ENCODE results near the gene ABHD10.

The ABHD10 gene

GRCh38 chr3:112010636-112011035 is 31.8 kb downstream of the ABHD10 start:
- TF ChIP-seq, protein P1, sequence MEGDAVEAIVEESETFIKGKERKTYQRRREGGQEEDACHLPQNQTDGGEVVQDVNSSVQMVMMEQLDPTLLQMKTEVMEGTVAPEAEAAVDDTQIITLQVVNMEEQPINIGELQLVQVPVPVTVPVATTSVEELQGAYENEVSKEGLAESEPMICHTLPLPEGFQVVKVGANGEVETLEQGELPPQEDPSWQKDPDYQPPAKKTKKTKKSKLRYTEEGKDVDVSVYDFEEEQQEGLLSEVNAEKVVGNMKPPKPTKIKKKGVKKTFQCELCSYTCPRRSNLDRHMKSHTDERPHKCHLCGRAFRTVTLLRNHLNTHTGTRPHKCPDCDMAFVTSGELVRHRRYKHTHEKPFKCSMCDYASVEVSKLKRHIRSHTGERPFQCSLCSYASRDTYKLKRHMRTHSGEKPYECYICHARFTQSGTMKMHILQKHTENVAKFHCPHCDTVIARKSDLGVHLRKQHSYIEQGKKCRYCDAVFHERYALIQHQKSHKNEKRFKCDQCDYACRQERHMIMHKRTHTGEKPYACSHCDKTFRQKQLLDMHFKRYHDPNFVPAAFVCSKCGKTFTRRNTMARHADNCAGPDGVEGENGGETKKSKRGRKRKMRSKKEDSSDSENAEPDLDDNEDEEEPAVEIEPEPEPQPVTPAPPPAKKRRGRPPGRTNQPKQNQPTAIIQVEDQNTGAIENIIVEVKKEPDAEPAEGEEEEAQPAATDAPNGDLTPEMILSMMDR (IDR thresholded peaks at IDR 0.05; ENCODE audit: insufficient read depth, low read length, poor library complexity, severe bottlenecking): no peak
- no peak for TF ChIP-seq EZH2phosphoT487 (conservative IDR thresholded peaks at IDR 0.05; ENCODE audit: low read length)
- Histone ChIP-seq H3K4me2 (ENCODE audit: low read depth, low read length, poor library complexity, severe bottlenecking) (no peak overlapping the region), H3K9ac (ENCODE audit: low read length) (no peak overlapping the region), H4K20me1 (ENCODE audit: low read depth, low read length) (no peaks in the 10 kb centered on the region), H3K4me3 (ENCODE audit: insufficient read depth, low read length, poor library complexity, severe bottlenecking) (no peak overlapping the region), H3K9me3 (ENCODE audit: insufficient read depth, low read length) (no peaks in the 10 kb centered on the region), H3K27me3 (ENCODE audit: low read length) (no peaks in the 10 kb centered on the region), H3K79me2 (ENCODE audit: insufficient read depth, low read length) (no peaks in the 10 kb centered on the region), H3K27ac (ENCODE audit: low read depth, low read length) (no peak overlapping the region), H3K36me3 (ENCODE audit: low read length) (no peaks in the 10 kb centered on the region), H2AFZ (ENCODE audit: low read depth, low read length, severe bottlenecking) (no peak overlapping the region), H3K9me2 (replicated peaks; ENCODE audit: insufficient read depth, low read length) (no peaks in the 10 kb centered on the region), H3F3A (ENCODE audit: insufficient read depth) (no peaks in the 10 kb centered on the region)

DNA sequence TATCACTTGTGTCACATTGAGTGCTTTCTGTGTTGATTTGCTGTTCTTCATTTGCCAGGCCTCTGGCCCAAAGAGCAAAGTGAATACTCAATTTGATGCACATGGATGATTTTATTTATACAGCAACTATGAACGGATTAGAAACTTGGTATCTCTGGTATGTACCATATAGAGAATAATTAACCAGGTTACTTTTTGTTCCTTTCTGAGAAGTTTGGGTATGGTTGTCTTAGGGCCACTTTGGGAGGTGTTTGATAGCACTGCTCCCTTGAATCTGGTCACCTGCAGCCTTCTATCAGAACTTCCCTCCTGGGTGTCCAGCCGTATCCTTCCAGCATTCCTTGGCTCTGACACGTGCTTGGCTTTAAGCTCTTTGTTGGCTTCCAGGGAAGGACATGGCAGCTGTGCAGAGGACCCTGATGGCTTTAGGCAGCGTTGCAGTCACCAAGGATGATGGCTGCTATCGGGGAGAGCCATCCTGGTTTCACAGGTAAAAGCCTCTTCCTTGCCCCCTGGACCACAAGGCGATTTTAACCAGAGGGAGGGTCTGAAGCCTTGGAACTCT is 32.6 kb downstream of the ABHD10 start:
- H3K36me3 ChIP-seq (ENCODE audit: low read length): no peaks in the 10 kb centered on the region
- H3K9me2 ChIP-seq (replicated peaks; ENCODE audit: insufficient read depth, low read length): no peaks in the 10 kb centered on the region
- no peak overlapping the region for H3K27ac ChIP-seq (ENCODE audit: low read depth, low read length)
- TF ChIP-seq EZH2phosphoT487 (conservative IDR thresholded peaks at IDR 0.05; ENCODE audit: low read length): no peak
- TF ChIP-seq, protein P1 (IDR thresholded peaks at IDR 0.05; ENCODE audit: insufficient read depth, low read length, poor library complexity, severe bottlenecking): no peak
- H3K4me3 ChIP-seq (ENCODE audit: insufficient read depth, low read length, poor library complexity, severe bottlenecking): no peak overlapping the region
- H3F3A ChIP-seq (ENCODE audit: insufficient read depth): no peaks in the 10 kb centered on the region
- H3K4me2 ChIP-seq (ENCODE audit: low read depth, low read length, poor library complexity, severe bottlenecking): no peak overlapping the region
- H4K20me1 ChIP-seq (ENCODE audit: low read depth, low read length): no peaks in the 10 kb centered on the region
- no peaks in the 10 kb centered on the region for H3K79me2 ChIP-seq (ENCODE audit: insufficient read depth, low read length)
- no peak overlapping the region for H3K9ac ChIP-seq (ENCODE audit: low read length)
- H3K27me3 ChIP-seq (ENCODE audit: low read length): no peaks in the 10 kb centered on the region
- H3K9me3 ChIP-seq (ENCODE audit: insufficient read depth, low read length): no peaks in the 10 kb centered on the region
- no peak overlapping the region for H2AFZ ChIP-seq (ENCODE audit: low read depth, low read length, severe bottlenecking)

- TF ChIP-seq, protein P1 (IDR thresholded peaks at IDR 0.05; ENCODE audit: insufficient read depth, low read length, poor library complexity, severe bottlenecking): no peak
- no peak for TF ChIP-seq EZH2phosphoT487 (conservative IDR thresholded peaks at IDR 0.05; ENCODE audit: low read length)
- no peak overlapping the region for H3K4me2 ChIP-seq (ENCODE audit: low read depth, low read length, poor library complexity, severe bottlenecking)
These were observed 33.6 kb downstream of the ABHD10 start for GRCh38 chr3:112012205-112012992.

More at GRCh38 chr3:112012205-112012992, 33.6 kb downstream of the ABHD10 start:
- H3K9me3 ChIP-seq (ENCODE audit: insufficient read depth, low read length): no peaks in the 10 kb centered on the region
- H3K79me2 ChIP-seq (ENCODE audit: insufficient read depth, low read length): no peaks in the 10 kb centered on the region
- no peak overlapping the region for H3K4me3 ChIP-seq (ENCODE audit: insufficient read depth, low read length, poor library complexity, severe bottlenecking)
- H3K27ac ChIP-seq (ENCODE audit: low read depth, low read length): no peak overlapping the region
- no peak overlapping the region for H3K9ac ChIP-seq (ENCODE audit: low read length)
- H3K27me3 ChIP-seq (ENCODE audit: low read length): no peaks in the 10 kb centered on the region
- H2AFZ ChIP-seq (ENCODE audit: low read depth, low read length, severe bottlenecking): no peak overlapping the region
- H3K9me2 ChIP-seq (replicated peaks; ENCODE audit: insufficient read depth, low read length): no peaks in the 10 kb centered on the region
- no peaks in the 10 kb centered on the region for H3K36me3 ChIP-seq (ENCODE audit: low read length)
- H4K20me1 ChIP-seq (ENCODE audit: low read depth, low read length): no peaks in the 10 kb centered on the region
- H3F3A ChIP-seq (ENCODE audit: insufficient read depth): no peaks in the 10 kb centered on the region

Data from SU-DHL-6 (cell line).